ENCODE data around the gene AUTS2. TPM values are rescaled to one million over a fixed set of nuclear protein-coding genes. Genes with fewer than 3 reads are reported as not detected.

The AUTS2 gene
- total RNA-seq, 1 experiment from 2014 or later, result 256 TPM

DNA sequence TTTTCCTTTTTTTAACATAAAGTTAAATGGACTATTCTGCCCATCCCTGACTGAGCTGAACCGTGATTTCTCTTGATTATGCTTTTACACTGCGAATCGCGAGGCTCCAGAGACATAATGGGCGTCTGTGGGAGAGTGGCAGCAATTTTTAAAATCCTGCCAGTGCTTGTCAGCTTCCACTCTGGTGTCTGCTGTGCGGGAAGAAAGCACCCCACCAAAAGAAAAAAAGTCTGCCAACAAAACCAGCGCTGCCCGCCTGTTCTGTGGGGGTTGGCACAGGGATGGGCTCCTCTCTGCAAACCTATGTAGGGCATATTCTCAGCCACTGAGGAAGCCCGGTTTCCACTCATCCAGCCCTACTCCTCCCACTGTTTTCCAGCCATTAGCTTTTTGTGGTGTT is 941.3 kb downstream of the AUTS2 start:
- no peak overlapping the region for H3K27ac Mint-ChIP-seq

More for the DNA sequence above, 941.3 kb downstream of the AUTS2 start:
- H2BK15ac ChIP-seq (ENCODE audit: low read depth, low read length), result no peak overlapping the region
- peaks cover 14 to 16% of the 10 kb centered on the region in 2 experiments for H3K4me1 Mint-ChIP-seq
- H4K20me1 ChIP-seq (ENCODE audit: control insufficient read depth, insufficient read depth, insufficient read length), result no peaks in the 10 kb centered on the region
- no peak overlapping the region for H2BK20ac ChIP-seq (ENCODE audit: low read depth, low read length, poor library complexity, severe bottlenecking)
- 0 out of 2 replicates have a peak, but pooled peaks cover 2% of the 10 kb centered on the region for H3K27me3 Mint-ChIP-seq (ENCODE audit: low read depth)
- H3K4me3 Mint-ChIP-seq, result no peak overlapping the region
- TF ChIP-seq, protein P1, sequence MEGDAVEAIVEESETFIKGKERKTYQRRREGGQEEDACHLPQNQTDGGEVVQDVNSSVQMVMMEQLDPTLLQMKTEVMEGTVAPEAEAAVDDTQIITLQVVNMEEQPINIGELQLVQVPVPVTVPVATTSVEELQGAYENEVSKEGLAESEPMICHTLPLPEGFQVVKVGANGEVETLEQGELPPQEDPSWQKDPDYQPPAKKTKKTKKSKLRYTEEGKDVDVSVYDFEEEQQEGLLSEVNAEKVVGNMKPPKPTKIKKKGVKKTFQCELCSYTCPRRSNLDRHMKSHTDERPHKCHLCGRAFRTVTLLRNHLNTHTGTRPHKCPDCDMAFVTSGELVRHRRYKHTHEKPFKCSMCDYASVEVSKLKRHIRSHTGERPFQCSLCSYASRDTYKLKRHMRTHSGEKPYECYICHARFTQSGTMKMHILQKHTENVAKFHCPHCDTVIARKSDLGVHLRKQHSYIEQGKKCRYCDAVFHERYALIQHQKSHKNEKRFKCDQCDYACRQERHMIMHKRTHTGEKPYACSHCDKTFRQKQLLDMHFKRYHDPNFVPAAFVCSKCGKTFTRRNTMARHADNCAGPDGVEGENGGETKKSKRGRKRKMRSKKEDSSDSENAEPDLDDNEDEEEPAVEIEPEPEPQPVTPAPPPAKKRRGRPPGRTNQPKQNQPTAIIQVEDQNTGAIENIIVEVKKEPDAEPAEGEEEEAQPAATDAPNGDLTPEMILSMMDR (conservative IDR thresholded peaks at IDR 0.05), result no peak
- no peak overlapping the region for H2AFZ ChIP-seq (ENCODE audit: low read length)
- H3K56ac ChIP-seq (ENCODE audit: insufficient read length, low read depth, low read length), result no peak overlapping the region
- H4K8ac ChIP-seq (replicated peaks; ENCODE audit: insufficient read length, low read depth, low read length), result no peak overlapping the region
- H3K4me1 ChIP-seq (ENCODE audit: insufficient read depth, low read length), result peaks cover 3% of the 10 kb centered on the region; the same call in 1 of the 2 replicates
- H3T11ph ChIP-seq (ENCODE audit: low read length), result no peak overlapping the region
- no peak overlapping the region for H2AK5ac ChIP-seq (ENCODE audit: insufficient read length, low read length)
- H3K4ac ChIP-seq (ENCODE audit: low read depth, low read length), result no peak overlapping the region
- H4K5ac ChIP-seq (ENCODE audit: insufficient read length, low read depth, low read length), result no peak overlapping the region
- H3K14ac ChIP-seq (ENCODE audit: insufficient read depth, low read length), result no peak overlapping the region
- H3K27ac ChIP-seq (ENCODE audit: insufficient read length, low read depth, low read length), result no peak overlapping the region
- H3K23ac ChIP-seq (ENCODE audit: insufficient read length, low read depth, low read length), result no peak overlapping the region
- no peaks in the 10 kb centered on the region for H3K79me2 ChIP-seq (ENCODE audit: insufficient read depth, low read length)
- no peak for DNase-seq
- no peak overlapping the region for H4K91ac ChIP-seq (ENCODE audit: insufficient read length, low read depth, low read length)
- H3K18ac ChIP-seq (ENCODE audit: insufficient read length, low read depth, low read length), result no peak overlapping the region
- H3K9me3 ChIP-seq (ENCODE audit: control insufficient read depth, low read depth, low read length), result no peaks in the 10 kb centered on the region
- no CpG with 5 or more reads among the region's 9 CpGs for WGBS (ENCODE audit: extremely low coverage, insufficient read length, low lambda C conversion rate)
- no peaks in the 10 kb centered on the region for H3K36me3 Mint-ChIP-seq (ENCODE audit: insufficient read depth in 1 of 3, low read depth in 3 of 3)
- no peaks in the 10 kb centered on the region for H3K27me3 ChIP-seq (ENCODE audit: insufficient read depth, low read length)
- no peaks in the 10 kb centered on the region for H3K23me2 ChIP-seq (ENCODE audit: insufficient read length, low read depth, low read length, poor library complexity, severe bottlenecking)
- H3K9me3 Mint-ChIP-seq, result no peaks in the 10 kb centered on the region
- no peak overlapping the region for H2BK120ac ChIP-seq (ENCODE audit: low read depth, low read length, poor library complexity, severe bottlenecking)
- H3K79me1 ChIP-seq (ENCODE audit: insufficient read depth, low read depth, low read length, poor library complexity, severe bottlenecking), result no peaks in the 10 kb centered on the region
- H3K9ac ChIP-seq (ENCODE audit: extremely low read depth, insufficient read length, low read length), result no peak overlapping the region
- no peak overlapping the region for H3K4me2 ChIP-seq (ENCODE audit: insufficient read depth, insufficient read length, low read length)
- no peak overlapping the region for H2BK5ac ChIP-seq (ENCODE audit: insufficient read length, low read length)
- no peak overlapping the region for H2BK12ac ChIP-seq (ENCODE audit: insufficient read length, low read depth, low read length)

All from H9 (cell line).